GM13977 (cell line): Measurements from ENCODE around the gene CAMK1D.

Experiments
- DNase-seq: peaks from one replicate; pipeline ENCODE4 v3.0.0; 2012; ENCODE audit warnings: low spot score
- in situ Hi-C: fragments of 300-500 bp; cut with MboI; formaldehyde crosslinking; loops from one replicate; pipeline ENCODE4 v1.12.0; 2022; ENCODE audit warnings: low sequenced_read_pairs, low pct_unique_long_range_greater_than_20kb, mixed read lengths, inconsistent platforms; ENCODE audit not compliant: unreplicated experiment
- TF ChIP-seq, protein P1 (sequence below): IDR thresholded peaks from 2 replicates; pipeline ENCODE4 v1.5.1; 2012; ENCODE audit warnings: mild to moderate bottlenecking, control low read depth; ENCODE audit not compliant: insufficient read depth; ENCODE audit errors: extremely low read depth, missing control alignments

The CAMK1D gene

DNA sequence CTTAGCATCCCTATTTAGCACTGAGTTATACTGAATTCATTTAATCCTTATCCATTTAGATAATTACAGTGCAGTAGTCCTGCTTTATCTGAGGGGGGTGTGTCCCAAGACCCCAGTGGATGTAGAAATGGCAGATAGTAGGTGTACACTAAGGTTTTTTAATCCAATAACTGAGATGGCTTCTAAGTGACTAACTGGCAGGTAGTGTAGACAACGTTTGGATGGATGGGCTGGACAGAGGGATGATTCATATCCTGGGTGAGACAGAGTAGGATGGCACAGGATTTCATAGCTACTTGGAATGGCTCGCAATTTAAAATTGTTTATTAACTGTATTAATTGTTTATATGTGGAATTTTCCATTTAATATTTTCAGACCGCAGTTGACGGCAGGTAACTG, 356.6 kb downstream of the CAMK1D start:
- in situ Hi-C loops: loop anchor here (25.0 kb wide), 1 partner anchor 444 kb away; no protein-coding TSS in a partner anchor
- no peak for DNase-seq
- TF ChIP-seq, protein P1, sequence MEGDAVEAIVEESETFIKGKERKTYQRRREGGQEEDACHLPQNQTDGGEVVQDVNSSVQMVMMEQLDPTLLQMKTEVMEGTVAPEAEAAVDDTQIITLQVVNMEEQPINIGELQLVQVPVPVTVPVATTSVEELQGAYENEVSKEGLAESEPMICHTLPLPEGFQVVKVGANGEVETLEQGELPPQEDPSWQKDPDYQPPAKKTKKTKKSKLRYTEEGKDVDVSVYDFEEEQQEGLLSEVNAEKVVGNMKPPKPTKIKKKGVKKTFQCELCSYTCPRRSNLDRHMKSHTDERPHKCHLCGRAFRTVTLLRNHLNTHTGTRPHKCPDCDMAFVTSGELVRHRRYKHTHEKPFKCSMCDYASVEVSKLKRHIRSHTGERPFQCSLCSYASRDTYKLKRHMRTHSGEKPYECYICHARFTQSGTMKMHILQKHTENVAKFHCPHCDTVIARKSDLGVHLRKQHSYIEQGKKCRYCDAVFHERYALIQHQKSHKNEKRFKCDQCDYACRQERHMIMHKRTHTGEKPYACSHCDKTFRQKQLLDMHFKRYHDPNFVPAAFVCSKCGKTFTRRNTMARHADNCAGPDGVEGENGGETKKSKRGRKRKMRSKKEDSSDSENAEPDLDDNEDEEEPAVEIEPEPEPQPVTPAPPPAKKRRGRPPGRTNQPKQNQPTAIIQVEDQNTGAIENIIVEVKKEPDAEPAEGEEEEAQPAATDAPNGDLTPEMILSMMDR: no peak

DNA sequence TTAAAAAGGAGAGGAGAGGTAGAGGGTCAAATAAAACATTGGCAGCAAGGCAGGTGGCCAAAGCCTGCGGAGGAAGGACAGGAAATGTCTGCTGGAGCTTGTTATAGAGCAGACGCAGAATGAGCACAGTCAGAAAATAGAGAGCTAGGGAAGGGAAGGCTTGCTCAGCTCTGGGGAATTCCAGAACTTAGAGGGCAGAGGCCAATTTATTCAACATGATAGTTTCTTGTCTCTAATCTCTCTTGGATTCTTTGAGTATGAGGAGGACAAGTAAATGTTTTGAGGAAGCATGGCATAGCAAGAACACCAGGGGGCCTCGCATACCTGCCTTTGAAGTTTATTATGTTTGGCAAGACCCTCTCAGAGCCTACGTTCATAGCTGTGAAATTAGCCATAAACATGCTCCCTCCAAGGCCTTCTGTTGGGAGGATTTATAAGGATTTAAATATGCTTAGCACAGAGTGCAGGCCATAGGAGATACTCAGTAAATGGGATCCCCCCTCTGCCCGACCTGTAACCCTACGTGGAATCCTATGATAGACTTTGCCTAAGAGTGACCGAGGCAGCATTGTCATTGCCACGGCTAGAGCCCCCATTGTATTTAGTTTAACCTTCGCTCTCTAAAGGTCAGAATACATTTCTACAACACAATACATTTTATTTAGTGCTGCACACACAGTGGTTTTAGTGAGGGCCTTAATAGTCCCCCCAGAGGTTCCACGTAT, 358.3 kb downstream of the CAMK1D start:
- peak; percentile 17 for DNase-seq
- in situ Hi-C loops: loop anchor here (25.0 kb wide), 1 partner anchor 445 kb away; no protein-coding TSS in a partner anchor
- TF ChIP-seq, protein P1: peak; percentile 56

DNA sequence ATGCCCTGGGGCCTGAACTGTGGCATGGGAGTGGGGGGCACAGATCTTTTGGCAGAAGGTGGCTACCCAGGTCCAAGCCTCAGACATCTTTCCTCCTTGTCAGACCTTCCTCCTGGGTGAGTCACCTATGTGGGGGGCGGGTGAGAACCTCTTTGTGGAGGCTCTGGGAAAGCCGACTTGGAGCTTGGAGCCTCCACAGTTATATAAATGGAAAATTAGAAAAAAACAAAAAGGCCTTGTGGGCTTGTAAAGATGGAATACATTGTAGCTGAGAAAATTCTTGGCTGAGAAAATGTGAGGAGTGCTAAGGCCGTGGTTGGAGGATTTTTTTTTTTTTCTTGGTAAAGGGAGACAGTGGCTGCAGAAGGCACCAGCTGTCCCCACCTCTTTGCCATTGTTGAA, 359.7 kb downstream of the CAMK1D start:
- DNase-seq: no peak
- TF ChIP-seq, protein P1: no peak
- in situ Hi-C loops: loop anchor here (25.0 kb wide), 1 partner anchor 447 kb away; no protein-coding TSS in a partner anchor

DNA sequence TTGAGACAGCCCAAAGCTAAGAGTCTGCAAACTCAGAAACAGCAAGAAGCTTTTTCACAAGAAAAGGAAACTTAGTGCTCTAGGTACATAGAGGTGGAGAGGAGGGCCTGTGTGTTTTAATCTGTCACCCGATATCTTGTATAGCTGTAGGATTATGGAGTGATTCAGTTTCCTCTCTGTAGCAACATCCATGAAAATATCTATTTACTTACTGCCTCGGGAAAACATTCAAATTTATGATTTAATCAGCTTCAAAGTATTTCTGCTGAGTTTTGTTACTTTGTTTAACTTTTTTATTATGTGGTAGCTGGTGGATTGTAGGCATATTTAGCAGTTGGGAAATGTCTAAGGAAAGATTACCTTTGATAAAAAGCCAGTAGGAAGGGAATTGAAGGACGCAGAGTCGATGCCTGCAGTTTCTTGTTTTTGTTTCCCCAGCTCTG, 360.2 kb downstream of the CAMK1D start:
- TF ChIP-seq, protein P1: no peak
- no peak for DNase-seq
- in situ Hi-C loops: loop anchor here (25.0 kb wide), 1 partner anchor 447 kb away; no protein-coding TSS in a partner anchor

DNA sequence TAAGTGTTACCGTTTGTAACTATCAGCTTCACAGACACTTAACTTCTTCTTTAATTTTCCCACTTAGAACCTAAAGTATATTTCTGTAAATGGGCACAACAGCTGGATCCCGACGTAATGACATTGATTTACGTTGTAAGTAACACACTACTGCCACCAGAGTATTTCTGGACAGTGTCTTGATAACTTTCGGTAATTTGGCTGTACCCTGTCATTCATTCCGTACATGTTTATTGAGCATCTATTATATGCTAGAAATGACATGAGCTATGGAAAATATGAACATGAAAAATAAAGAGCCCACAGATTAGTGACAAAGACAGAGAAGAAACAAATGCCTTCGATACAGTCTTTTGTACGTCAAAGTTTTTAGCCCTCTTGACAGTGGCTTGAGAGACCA, 360.8 kb downstream of the CAMK1D start:
- in situ Hi-C loops: loop anchor here (25.0 kb wide), 1 partner anchor 448 kb away; no protein-coding TSS in a partner anchor
- TF ChIP-seq, protein P1: no peak
- DNase-seq: no peak

DNA sequence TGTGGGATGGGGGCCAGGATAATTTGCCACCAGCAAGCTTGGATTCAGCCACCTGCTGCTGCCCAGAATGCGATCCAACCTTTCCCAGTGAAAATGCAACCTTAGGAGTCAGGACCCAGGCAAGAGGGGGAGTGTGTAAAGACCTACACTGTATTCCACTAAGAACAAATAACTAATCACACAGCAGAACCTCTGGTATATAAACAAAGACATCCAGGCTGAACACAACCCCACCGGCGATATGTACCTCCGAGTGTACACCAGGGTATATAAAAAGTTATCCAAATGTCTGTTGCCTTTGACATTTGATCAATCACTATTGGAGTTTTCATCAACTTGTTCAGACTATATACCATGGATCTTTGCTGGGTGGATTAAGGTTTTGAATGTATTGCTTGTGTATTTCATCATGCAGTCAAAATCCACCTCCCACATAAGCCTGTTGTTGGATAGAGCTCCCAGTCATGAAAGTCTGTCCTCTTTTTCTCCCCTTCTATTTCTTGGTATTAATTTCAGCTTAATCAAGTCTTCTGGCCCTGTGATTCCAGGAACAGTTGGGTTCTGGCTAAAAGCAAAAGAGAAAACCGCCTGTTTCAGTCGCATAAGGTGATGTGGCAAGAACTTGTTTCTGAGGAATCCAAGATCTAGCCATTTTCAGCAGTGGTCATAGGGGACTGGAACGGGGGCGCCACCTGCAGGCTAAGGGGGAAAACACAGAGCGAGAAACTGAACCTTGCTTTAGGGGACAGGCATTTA, 361.4 kb downstream of the CAMK1D start:
- in situ Hi-C loops: loop anchor here (25.0 kb wide), 1 partner anchor 448 kb away; no protein-coding TSS in a partner anchor
- peak; percentile 73 for DNase-seq
- TF ChIP-seq, protein P1: peak; percentile 92
